ENCODE results near the gene N4BP3. TPM values are rescaled to one million over a fixed set of nuclear protein-coding genes. Genes with fewer than 3 reads are reported as not detected.

The N4BP3 gene
- total RNA-seq, 1 donor from 2014 or later, result 0.21 TPM

GRCh38 chr5:178110511-178110910, 2.8 kb upstream of the N4BP3 start:
- TF ChIP-seq CTCF (IDR thresholded peaks at IDR 0.05), result no peak
- Histone ChIP-seq H3K36me3 (no peaks in the 10 kb centered on the region), H3K4me3 (no peak overlapping the region), H3K27me3 (peaks cover 9% of the 10 kb centered on the region), H3K9me3 (no peaks in the 10 kb centered on the region), H3K27ac (no peak overlapping the region), H3K4me1 (peaks cover 0 to 6% of the 10 kb centered on the region in 2 donors)
- intact Hi-C loops (cut with DNase I), result no loop called here
- no peak for DNase-seq (ENCODE audit: low spot score in 2 of 2)

- Histone ChIP-seq H3K36me3 (no peaks in the 10 kb centered on the region), H3K9me3 (no peaks in the 10 kb centered on the region), H3K27ac (no peak overlapping the region), H3K27me3 (peaks cover 9% of the 10 kb centered on the region), H3K4me3 (no peak overlapping the region), H3K4me1 (peaks cover 0 to 6% of the 10 kb centered on the region in 2 donors)
- intact Hi-C loops (cut with DNase I), result no loop called here
- no peak for TF ChIP-seq CTCF (IDR thresholded peaks at IDR 0.05)
- DNase-seq (ENCODE audit: low spot score in 2 of 2), result no peak
Observed at GRCh38 chr5:178111925-178112324, 1.4 kb upstream of the N4BP3 start.

DNA sequence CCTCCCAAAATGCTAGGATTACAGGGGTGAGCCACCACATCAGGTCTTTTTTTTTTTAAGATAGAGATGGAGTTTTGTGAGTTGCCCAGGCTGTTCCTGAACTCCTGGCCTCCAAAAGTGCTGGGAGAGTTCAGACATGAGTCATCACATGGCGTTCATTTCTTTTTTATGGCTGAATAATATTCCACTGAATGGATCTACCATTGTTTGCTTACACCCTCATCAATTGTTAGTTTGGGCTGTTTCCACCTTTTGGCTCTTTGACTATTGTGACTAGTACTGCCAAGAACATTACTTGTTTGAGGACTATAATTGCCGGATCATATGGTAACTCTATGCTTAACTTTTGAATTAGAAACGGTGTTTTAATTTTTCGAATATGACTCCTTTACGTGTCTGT, 787 bp upstream of the N4BP3 start:
- Histone ChIP-seq H3K4me1 (peaks cover 0 to 6% of the 10 kb centered on the region in 2 donors), H3K4me3 (no peak overlapping the region), H3K9me3 (no peaks in the 10 kb centered on the region), H3K27me3 (peaks cover 9% of the 10 kb centered on the region), H3K36me3 (no peaks in the 10 kb centered on the region), H3K27ac (no peak overlapping the region)
- intact Hi-C loops (cut with DNase I), result no loop called here
- no peak for DNase-seq (ENCODE audit: low spot score in 2 of 2)
- TF ChIP-seq CTCF (IDR thresholded peaks at IDR 0.05), result no peak

DNA sequence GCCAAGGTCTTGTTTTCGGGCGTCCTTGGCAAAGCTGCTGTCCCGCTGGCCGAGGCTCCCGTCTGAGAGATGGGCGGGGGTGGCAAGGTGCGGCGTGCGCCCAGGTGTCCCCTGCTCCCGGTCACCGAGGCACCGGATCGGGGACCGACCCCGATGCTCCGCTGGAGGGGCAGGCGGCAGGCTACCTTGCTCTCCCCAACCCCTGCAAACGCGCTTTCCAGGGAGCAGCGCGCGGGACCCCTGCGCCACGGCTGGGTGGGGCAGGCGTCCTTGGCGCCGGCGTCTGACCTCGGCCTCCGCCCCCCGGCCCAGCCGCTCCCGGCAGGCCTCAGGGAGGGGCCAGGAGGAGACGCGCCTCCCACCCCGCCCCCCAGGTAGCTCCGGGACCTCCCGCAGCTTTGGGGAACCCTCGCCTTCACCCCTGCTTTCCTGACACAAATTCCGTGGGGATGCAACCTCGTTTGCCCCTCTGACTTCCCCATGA, 551 bp downstream of the N4BP3 start:
- Histone ChIP-seq H3K27ac (no peak overlapping the region), H3K4me1 (peaks cover 0 to 6% of the 10 kb centered on the region in 2 donors)
- no peak for TF ChIP-seq CTCF (IDR thresholded peaks at IDR 0.05)

DNA sequence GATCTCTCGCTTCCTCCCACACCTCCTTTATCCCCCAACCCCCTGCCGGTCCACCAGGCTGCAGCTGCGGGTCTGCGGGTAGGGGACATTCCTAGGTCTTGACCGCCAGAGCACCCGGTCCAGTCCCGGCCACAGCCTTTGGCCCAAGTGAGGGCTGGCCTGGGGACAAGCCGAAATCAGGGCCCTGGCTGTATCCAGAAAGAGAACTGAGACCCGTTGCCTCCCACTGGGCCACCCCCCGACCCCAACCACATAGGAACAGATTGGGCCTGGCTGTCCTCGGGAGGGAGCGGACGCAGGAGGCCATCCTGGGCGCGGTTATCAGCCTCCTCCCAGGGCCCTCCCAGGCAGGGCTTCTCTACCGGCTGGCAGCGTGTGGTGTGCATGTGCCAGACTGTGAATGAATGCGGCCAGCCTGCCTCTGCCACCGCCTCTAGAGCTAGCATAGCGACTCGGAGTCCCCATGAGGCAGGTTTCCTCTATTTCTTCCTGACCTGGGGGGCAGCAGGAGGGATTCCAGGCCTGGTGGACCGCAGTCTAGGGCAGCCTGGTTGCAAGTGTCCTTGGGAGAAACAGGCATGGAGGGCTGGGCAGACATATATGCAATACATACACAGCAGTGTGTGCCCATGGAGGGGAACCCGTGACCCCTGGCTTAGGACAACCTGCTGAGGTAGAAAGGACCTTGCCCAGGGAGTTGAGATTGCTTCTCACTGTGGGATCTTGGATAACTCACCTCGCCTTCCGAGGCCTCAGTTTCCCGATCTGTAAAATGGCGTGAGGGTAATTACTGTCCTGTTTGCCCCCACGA, 1.2 kb downstream of the N4BP3 start:
- intact Hi-C loops (cut with DNase I), result no loop called here

More for the DNA sequence above, 551 bp downstream of the N4BP3 start:
- Histone ChIP-seq H3K27me3 (peaks cover 9% of the 10 kb centered on the region), H3K9me3 (no peaks in the 10 kb centered on the region), H3K36me3 (no peaks in the 10 kb centered on the region), H3K4me3 (peak overlapping the region; percentile 53 to 57)
- intact Hi-C loops (cut with DNase I), result no loop called here
- DNase-seq (ENCODE audit: low spot score in 2 of 2), result no peak

More for the DNA sequence above, 1.2 kb downstream of the N4BP3 start:
- no peak for TF ChIP-seq CTCF (IDR thresholded peaks at IDR 0.05)
- H3K9me3 ChIP-seq, result no peaks in the 10 kb centered on the region
- peaks cover 9% of the 10 kb centered on the region for H3K27me3 ChIP-seq
- H3K4me1 ChIP-seq, result peaks cover 0 to 6% of the 10 kb centered on the region in 2 donors
- DNase-seq (ENCODE audit: low spot score in 2 of 2), result no peak
- no peaks in the 10 kb centered on the region for H3K36me3 ChIP-seq
- H3K4me3 ChIP-seq, result peak overlapping the region; percentile 53 to 57
- no peak overlapping the region for H3K27ac ChIP-seq
